ENCODE measurements around the gene SEC63.
"Not testable (repeated sequence)": the region's sequence is repeated elsewhere in the genome, so short reads cannot be mapped to it uniquely, and the experiment has no call there.

The SEC63 gene

GRCh38 chr6:107957909-107958688, at the start of gene SEC63:
Gene SEC63, minus strand, starts transcription at chr6:107958208. Its CDS starts 199 bp downstream, at chr6:107958009.
- peak; percentile 93 to 98 for DNase-seq

GRCh38 chr6:108005961-108006360, 48.0 kb upstream of the SEC63 start:
- no peak for DNase-seq

- no peak for DNase-seq
Measured at GRCh38 chr6:108004861-108005260, 46.9 kb upstream of the SEC63 start.

- peak; percentile 3 to 63 for DNase-seq
Measured at GRCh38 chr6:108002365-108003221, 44.6 kb upstream of the SEC63 start.

GRCh38 chr6:108001696-108002231, 43.8 kb upstream of the SEC63 start:
- DNase-seq: no peak

GRCh38 chr6:108000259-108000658, 42.3 kb upstream of the SEC63 start:
- not testable (repeated sequence) for DNase-seq

GRCh38 chr6:107999341-107999740, 41.3 kb upstream of the SEC63 start:
- no peak for DNase-seq

GRCh38 chr6:107991772-107992550, 34.0 kb upstream of the SEC63 start:
- no peak for DNase-seq

GRCh38 chr6:107991061-107991460, 33.1 kb upstream of the SEC63 start:
- DNase-seq: no peak

GRCh38 chr6:107990587-107990986, 32.6 kb upstream of the SEC63 start:
- DNase-seq: not testable (repeated sequence)

- DNase-seq: no peak
Measured at GRCh38 chr6:107989166-107990094, 31.4 kb upstream of the SEC63 start.

- DNase-seq: no peak
Measured at GRCh38 chr6:107988570-107988969, 30.6 kb upstream of the SEC63 start.

- no peak for DNase-seq
Measured at GRCh38 chr6:107987805-107988204, 29.8 kb upstream of the SEC63 start.

GRCh38 chr6:107985701-107986100, 27.7 kb upstream of the SEC63 start:
- DNase-seq: no peak

GRCh38 chr6:107983811-107984210, 25.8 kb upstream of the SEC63 start:
- no peak for DNase-seq

GRCh38 chr6:107982486-107982885, 24.5 kb upstream of the SEC63 start:
- DNase-seq: no peak

GRCh38 chr6:107981695-107982094, 23.7 kb upstream of the SEC63 start:
- no peak for DNase-seq

- DNase-seq: peak; percentile 4 to 40
Measured at GRCh38 chr6:107977283-107977682, 19.3 kb upstream of the SEC63 start.

GRCh38 chr6:107976155-107976783, 18.3 kb upstream of the SEC63 start:
- no peak for DNase-seq

GRCh38 chr6:107973594-107973993, 15.6 kb upstream of the SEC63 start:
- DNase-seq: no peak

GRCh38 chr6:107972413-107973096, 14.5 kb upstream of the SEC63 start:
- no peak for DNase-seq

Data from inflammatory macrophage treated with lipopolysaccharide for 1 hour (primary cell).